ENCODE results near the gene LRFN4. TPM values are rescaled to one million over a fixed set of nuclear protein-coding genes. Genes with fewer than 3 reads are reported as not detected.

Gene LRFN4
- total RNA-seq, 120 experiments from 2014 or later = 16.7 to 51.3 (median 30.2) TPM

Other genes starting within 250 kb of the LRFN4 start
- 100 to 1,000 TPM in 61 of 120 experiments, 10 to 100 TPM in 59; 62.9 to 242 (median 100) TPM for gene RBM14, start 240.4 kb upstream of the LRFN4 start, total RNA-seq
- 100 to 1,000 TPM in 73 of 120 experiments, 10 to 100 TPM in 47; 72.2 to 164 (median 105) TPM for gene RBM4, start 218.4 kb upstream of the LRFN4 start, total RNA-seq
- 10 to 100 TPM; 17.3 to 45.2 (median 30.7) TPM for gene RBM4B, start 179.2 kb upstream of the LRFN4 start, total RNA-seq
- gene SPTBN2, start 127.8 kb upstream of the LRFN4 start, total RNA-seq = 100 to 1,000 TPM in 119 of 120 experiments, 10 to 100 TPM in 1; 79.3 to 370 (median 252) TPM
- gene RCE1, start 13.6 kb upstream of the LRFN4 start, total RNA-seq = 10 to 100 TPM in 118 of 120 experiments, 1 to 10 TPM in 2; 9.8 to 28.2 (median 16.6) TPM
- 100 to 1,000 TPM in 110 of 120 experiments, 10 to 100 TPM in 10; 86.1 to 199 (median 121) TPM for gene PC, start 101.3 kb downstream of the LRFN4 start, total RNA-seq
- gene C11orf86, start 118.2 kb downstream of the LRFN4 start, total RNA-seq = not detected
- 10 to 100 TPM in 119 of 120 experiments, 1 to 10 TPM in 1; 9.8 to 66.2 (median 35.2) TPM for gene SYT12, start 166.1 kb downstream of the LRFN4 start, total RNA-seq
- 1 to 10 TPM in 65 of 120 experiments, under 1 TPM in 38, not detected in 17; 0.31 to 5.2 (median 1.2) TPM for gene RHOD, start 199.8 kb downstream of the LRFN4 start, total RNA-seq

Data from dorsolateral prefrontal cortex (tissue), 118 donors.